GM23248 (cell line): ENCODE results near the gene ACER3.

Experiments used
- EZH2 ChIP-seq: fragments of 200-600 bp; sonication (generic); IDR thresholded peaks from 2 replicates; pipeline ENCODE4 v1.6.1; 2018; ENCODE audit warnings: antibody characterized with exemption, mild to moderate bottlenecking; ENCODE audit not compliant: insufficient read depth, poor library complexity, severe bottlenecking
- EZH2phosphoT487 ChIP-seq: fragments of 200-600 bp; sonication (generic); IDR thresholded peaks from 2 replicates; pipeline ENCODE4 v1.6.1; 2018; ENCODE audit warnings: antibody characterized with exemption, moderate library complexity, mild to moderate bottlenecking, low read depth; ENCODE audit not compliant: insufficient read depth

DNA sequence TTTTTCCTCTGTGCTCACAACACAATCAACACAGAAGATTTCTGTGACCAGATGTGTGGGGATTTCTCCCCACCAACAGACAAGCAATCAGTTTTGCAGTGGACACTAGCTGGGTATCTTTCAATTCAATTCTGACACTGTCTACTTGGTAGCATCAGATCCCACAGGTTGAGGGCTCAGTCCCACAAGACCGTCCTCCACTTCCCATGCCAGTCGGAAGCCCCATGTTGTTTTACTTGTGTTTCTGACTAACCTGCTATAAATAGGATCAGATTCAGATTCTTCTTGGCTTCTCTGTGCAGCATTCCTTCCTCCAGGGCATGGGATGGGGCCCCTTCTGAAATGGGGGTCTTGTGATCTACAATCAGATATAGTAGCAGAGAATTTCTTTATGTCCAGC is 19.6 kb downstream of the ACER3 start:
- TF ChIP-seq EZH2phosphoT487 (no peak), EZH2 (no peak)
